GM23248 (cell line): ENCODE data around the gene FIP1L1. TPM values are rescaled to one million over a fixed set of nuclear protein-coding genes. Genes with fewer than 3 reads are reported as not detected.

ENCODE experiments used
- DNase-seq: peaks from one replicate; pipeline ENCODE4 v3.0.0-alpha.2; 2015
- H2AFZ ChIP-seq: fragments of 200-600 bp; sonication (generic); 2 replicates; pipeline ENCODE4 v1.6.1; 2016; ENCODE audit warnings: antibody characterized with exemption
- H3F3A ChIP-seq: fragments of 200-600 bp; sonication (generic); 2 replicates; pipeline ENCODE4 v1.6.1; 2016; ENCODE audit warnings: mild to moderate bottlenecking, antibody characterized with exemption, mixed run types; ENCODE audit not compliant: insufficient read depth
- H3K27ac ChIP-seq: fragments of 200-600 bp; sonication (generic); 2 replicates; pipeline ENCODE4 v1.5.1; 2016; ENCODE audit warnings: mild to moderate bottlenecking
- H3K27me3 ChIP-seq: fragments of 200-600 bp; sonication (generic); replicated peaks from 2 replicates; pipeline ENCODE4 v1.6.1; 2016; ENCODE audit warnings: mild to moderate bottlenecking; ENCODE audit not compliant: insufficient read depth
- H3K36me3 ChIP-seq: fragments of 200-600 bp; sonication (generic); 2 replicates; pipeline ENCODE4 v1.6.1; 2016; ENCODE audit warnings: low read depth, mild to moderate bottlenecking
- H3K4me1 ChIP-seq: fragments of 200-600 bp; sonication (generic); 2 replicates; pipeline ENCODE4 v1.6.1; 2016; ENCODE audit warnings: mild to moderate bottlenecking; ENCODE audit not compliant: insufficient read depth
- H3K4me2 ChIP-seq: fragments of 200-600 bp; sonication (generic); one replicate; pipeline ENCODE4 v1.6.1; 2016; ENCODE audit warnings: mild to moderate bottlenecking; ENCODE audit not compliant: unreplicated experiment
- H3K4me3 ChIP-seq: fragments of 200-600 bp; sonication (generic); 2 replicates; pipeline ENCODE4 v1.5.1; 2016; ENCODE audit warnings: mild to moderate bottlenecking
- H3K79me2 ChIP-seq: fragments of 200-600 bp; sonication (generic); 2 replicates; pipeline ENCODE4 v1.6.1; 2016; ENCODE audit warnings: mild to moderate bottlenecking; ENCODE audit not compliant: insufficient read depth
- H3K9ac ChIP-seq: fragments of 200-600 bp; sonication (generic); 2 replicates; pipeline ENCODE4 v1.6.1; 2016; ENCODE audit warnings: mild to moderate bottlenecking
- H3K9me2 ChIP-seq: fragments of 200-600 bp; sonication (generic); 2 replicates; pipeline ENCODE4 v1.6.1; 2016; ENCODE audit warnings: mixed run types, mild to moderate bottlenecking, moderate library complexity; ENCODE audit not compliant: insufficient read depth
- H3K9me3 ChIP-seq: fragments of 200-600 bp; sonication (generic); one replicate; pipeline ENCODE4 v1.6.1; 2017; ENCODE audit warnings: low read depth
- H4K20me1 ChIP-seq: fragments of 200-600 bp; sonication (generic); 2 replicates; pipeline ENCODE4 v1.6.0; 2016; ENCODE audit not compliant: insufficient read depth
- EZH2 ChIP-seq: fragments of 200-600 bp; sonication (generic); IDR thresholded peaks from 2 replicates; pipeline ENCODE4 v1.6.1; 2018; ENCODE audit warnings: antibody characterized with exemption, mild to moderate bottlenecking; ENCODE audit not compliant: insufficient read depth, poor library complexity, severe bottlenecking
- EZH2phosphoT487 ChIP-seq: fragments of 200-600 bp; sonication (generic); IDR thresholded peaks from 2 replicates; pipeline ENCODE4 v1.6.1; 2018; ENCODE audit warnings: antibody characterized with exemption, moderate library complexity, mild to moderate bottlenecking, low read depth; ENCODE audit not compliant: insufficient read depth
- WGBS, 2 experiments: methylation state at CpG; one replicate each; pipeline ENCODE4 v1.1.6; 2015 to 2017; ENCODE audit warnings: low lambda C conversion rate in 2 of 2, low coverage in 1 of 2; ENCODE audit errors: missing lambda C conversion rate in 2 of 2; 5-methylcytosine and 5-hydroxymethylcytosine counted together
- in situ Hi-C: fragments of 300-500 bp; cut with MboI; formaldehyde crosslinking; loops from 2 replicates; pipeline ENCODE4 v1.15.0; 2020
- polyA plus RNA-seq: library from polyadenylated mRNA; unstranded; fragments of >200 nt; fragmentation: Nextera tagmentation; extraction: Ambion mirVana; gene quantifications from 2 replicates; pipeline ENCODE4 v1.2.1, GENCODE V29; 2016
- total RNA-seq: library from RNA; depleted of rRNA; stranded (reverse); fragments of >200 nt; shearing (Covaris generic); gene quantifications from 2 replicates; pipeline ENCODE4 v1.2.3, GENCODE V29; 2014

The FIP1L1 gene
- total and polyA plus RNA-seq, 2 experiments from 2014 or later = 55.2 to 67.6 TPM

DNA sequence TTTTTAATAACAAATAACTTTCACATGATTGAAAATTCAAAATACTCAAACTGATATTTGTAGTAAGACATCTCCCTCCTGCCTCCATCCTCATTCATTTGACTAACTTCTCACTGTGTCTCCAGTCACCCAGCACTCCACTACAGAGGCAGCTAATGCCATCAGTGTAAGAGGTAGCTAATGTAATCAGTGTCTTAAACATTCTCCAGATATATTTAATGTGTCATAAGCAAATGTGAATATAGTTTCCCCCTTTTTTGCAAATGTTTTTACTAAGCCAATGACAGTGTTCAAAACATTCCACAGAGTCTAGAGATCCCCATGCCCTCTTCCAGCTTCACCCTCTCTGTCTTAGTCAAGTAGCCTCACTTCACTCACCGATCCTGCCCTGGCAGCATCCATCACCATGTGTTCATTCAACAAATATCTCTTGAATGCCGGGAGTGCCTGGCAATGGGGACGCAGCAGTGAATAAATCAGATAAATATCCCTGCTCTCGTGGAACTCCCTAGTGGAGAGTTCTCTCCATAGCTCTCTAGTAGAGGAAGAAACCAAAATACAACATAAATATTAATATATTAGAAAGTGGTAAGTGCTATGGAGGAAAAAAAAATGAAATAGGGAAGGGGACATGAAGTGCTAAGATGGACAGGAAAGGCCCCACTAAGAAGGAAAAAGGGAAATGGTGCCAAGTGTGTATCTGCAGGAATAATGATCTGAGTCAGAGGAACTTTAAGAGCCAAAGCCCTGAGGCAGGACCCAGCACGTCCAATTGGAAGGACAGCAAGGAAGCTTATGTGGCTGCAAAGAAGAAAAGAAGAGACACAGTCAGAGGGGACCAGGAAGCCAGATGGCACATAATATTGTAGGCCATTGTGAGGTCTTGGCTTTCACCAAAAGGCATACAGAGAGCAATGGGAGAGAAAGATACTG is 30.3 kb upstream of the FIP1L1 start:
- in situ Hi-C loops = no loop called here
- WGBS, 2 experiments = 1 to 2% methylated on average over 5 of the region's 5 CpGs
- Histone ChIP-seq H3F3A (peaks cover 38% of the 10 kb centered on the region), H3K36me3 (peaks cover 24% of the 10 kb centered on the region), H2AFZ (peak overlapping the region; percentile 13; the same call in 1 of the 2 replicates), H3K27ac (peak overlapping the region; percentile 48), H3K9me2 (no peaks in the 10 kb centered on the region), H3K4me3 (peak overlapping the region; percentile 34), H3K79me2 (peaks cover 78% of the 10 kb centered on the region), H3K9me3 (no peaks in the 10 kb centered on the region), H4K20me1 (no peaks in the 10 kb centered on the region), H3K27me3 (no peaks in the 10 kb centered on the region), H3K4me1 (peaks cover 24% of the 10 kb centered on the region), H3K4me2 (peak overlapping the region; percentile 60), H3K9ac (peak overlapping the region; percentile 16; the same call in 1 of the 2 replicates)
- no peak for TF ChIP-seq EZH2
- no peak for TF ChIP-seq EZH2phosphoT487
- DNase-seq = peak; percentile 90

DNA sequence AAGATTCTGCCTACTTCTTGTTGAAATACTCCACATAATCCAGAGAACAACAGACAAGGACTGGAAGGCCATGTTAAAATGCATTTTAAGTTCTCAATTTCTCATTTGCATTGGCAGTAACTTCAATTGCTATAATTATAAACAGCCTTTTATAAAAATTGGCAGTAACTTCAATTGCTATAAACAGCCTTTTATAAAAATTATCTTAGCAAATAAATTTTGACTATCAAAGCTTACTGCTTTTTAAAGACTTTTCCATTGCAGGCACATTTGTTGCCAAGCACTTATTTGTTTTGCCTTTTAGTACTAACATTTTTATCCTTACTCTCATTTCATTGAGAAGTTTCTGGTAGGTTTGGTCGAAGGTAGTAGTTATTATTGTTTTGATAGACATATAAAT is 29.4 kb upstream of the FIP1L1 start:
- H3K79me2 ChIP-seq = peaks cover 78% of the 10 kb centered on the region
- TF ChIP-seq EZH2phosphoT487 (no peak), EZH2 (no peak)
- 10 to 14% methylated on average over 1 of the region's 1 CpG for WGBS, 2 experiments
- H3K27me3 ChIP-seq = no peaks in the 10 kb centered on the region
- peaks cover 24% of the 10 kb centered on the region for H3K4me1 ChIP-seq
- H3K4me3 ChIP-seq = no peak overlapping the region
- no peaks in the 10 kb centered on the region for H4K20me1 ChIP-seq
- no peak overlapping the region for H2AFZ ChIP-seq
- peak overlapping the region; percentile 60 for H3K4me2 ChIP-seq
- peaks cover 38% of the 10 kb centered on the region for H3F3A ChIP-seq
- H3K27ac ChIP-seq = peak overlapping the region; percentile 48
- H3K9me3 ChIP-seq = no peaks in the 10 kb centered on the region
- H3K9ac ChIP-seq = peak overlapping the region; percentile 16; the same call in 1 of the 2 replicates
- in situ Hi-C loops = no loop called here
- peaks cover 26% of the 10 kb centered on the region for H3K36me3 ChIP-seq
- no peak for DNase-seq
- H3K9me2 ChIP-seq = no peaks in the 10 kb centered on the region

- H3K9me2 ChIP-seq = no peaks in the 10 kb centered on the region
- H2AFZ ChIP-seq = no peak overlapping the region
- in situ Hi-C loops = no loop called here
- H3K9me3 ChIP-seq = no peaks in the 10 kb centered on the region
- peaks cover 38% of the 10 kb centered on the region for H3F3A ChIP-seq
- 45 to 46% methylated on average over 4 of the region's 4 CpGs for WGBS, 2 experiments
- DNase-seq = no peak
- no peak overlapping the region for H3K27ac ChIP-seq
- peaks cover 26% of the 10 kb centered on the region for H3K36me3 ChIP-seq
- no peak overlapping the region for H3K4me3 ChIP-seq
- H4K20me1 ChIP-seq = no peaks in the 10 kb centered on the region
- no peaks in the 10 kb centered on the region for H3K27me3 ChIP-seq
- no peak for TF ChIP-seq EZH2phosphoT487
- TF ChIP-seq EZH2 = no peak
- peaks cover 24% of the 10 kb centered on the region for H3K4me1 ChIP-seq
- H3K9ac ChIP-seq = no peak overlapping the region
- H3K4me2 ChIP-seq = no peak overlapping the region
- H3K79me2 ChIP-seq = peaks cover 78% of the 10 kb centered on the region
Observed at GRCh38 chr4:53349091-53349491, 28.4 kb upstream of the FIP1L1 start.

GRCh38 chr4:53354012-53354722 is 23.3 kb upstream of the FIP1L1 start:
- Histone ChIP-seq H3K9me2 (no peaks in the 10 kb centered on the region), H3K4me2 (no peak overlapping the region), H3K9me3 (no peaks in the 10 kb centered on the region), H3K27ac (no peak overlapping the region), H3K9ac (no peak overlapping the region), H4K20me1 (no peaks in the 10 kb centered on the region), H3K36me3 (peaks cover 26% of the 10 kb centered on the region), H3F3A (peaks cover 13% of the 10 kb centered on the region), H3K4me1 (peaks cover 11% of the 10 kb centered on the region), H3K27me3 (no peaks in the 10 kb centered on the region), H3K79me2 (peaks cover 99% of the 10 kb centered on the region), H2AFZ (no peak overlapping the region), H3K4me3 (no peak overlapping the region)
- in situ Hi-C loops = loop anchor here (25.0 kb wide), 1 partner anchor 342 kb away; no protein-coding TSS in a partner anchor
- TF ChIP-seq EZH2 (no peak), EZH2phosphoT487 (no peak)
- no peak for DNase-seq
- WGBS, 2 experiments = 96 to 97% methylated on average over 21 to 28 of the region's 32 CpGs
